K562 (cell line): Measurements from ENCODE around the gene ST6GALNAC6. TPM values are rescaled to one million over a fixed set of nuclear protein-coding genes. Genes with fewer than 3 reads are reported as not detected.

Experiments used
- ATAC-seq: fragments of 200-7000 bp; cut with Tn5 transposase; 3 replicates; pipeline ENCODE4 v1.9.1; 2020; ENCODE audit warnings: moderate library complexity
- BruUV-seq: library from RNA; stranded (reverse); fragments of 400-500 nt; replicated peaks from 2 replicates; lab custom pipeline; 2021; lab: Mats Ljungman, UMichigan
- CTCF ChIA-PET: fragments of 300-600 bp; formaldehyde crosslinking; extraction: SDS; loops from one replicate; lab custom pipeline; 2021; ENCODE audit warnings: low intra/inter-chr PET ratio; lab: Yijun Ruan, JAX
- POLR2A ChIA-PET: fragments of 300-600, 350-650 bp; sonication (Branson Sonifier 250); formaldehyde crosslinking; extraction: SDS; loops from one replicate; lab custom pipeline; 2021; ENCODE audit warnings: antibody characterized with exemption, inconsistent platforms; lab: Yijun Ruan, JAX
- DNase-seq, 4 experiments: peaks; one replicate each; pipeline versions ENCODE4 v3.0.0 to v3.0.0-alpha.2; 2011 to 2018; ENCODE audit warnings: low spot score in 3 of 4, mixed read lengths in 3 of 4; ENCODE audit errors: extremely low read depth in 1 of 4
- FAIRE-seq: peaks from 2 replicates; lab custom pipeline; 2011; peaks lifted over from hg19 to GRCh38; lab: Jason Lieb, UNC
- H2AFZ ChIP-seq: 2 replicates; pipeline ENCODE4 v1.6.0; 2011; ENCODE audit warnings: low read depth, low read length, control low read depth, inconsistent platforms
- H3K27ac ChIP-seq: fragments of 200-600 bp; 3 replicates; pipeline ENCODE4 v1.8.0; 2011; ENCODE audit warnings: low read depth, mild to moderate bottlenecking, control low read depth, inconsistent platforms, low read length, moderate library complexity, mixed read lengths; ENCODE audit errors: extremely low read depth
- H3K27me3 ChIP-seq, 2 experiments: fragments of 300-600 bp in 1 of 2; 2 replicates in 1 of 2; 3 replicates in 1 of 2; pipeline versions ENCODE4 v1.6.0 to v1.8.0; 2011; ENCODE audit warnings: inconsistent platforms in 2 of 2, low read length in 2 of 2, mild to moderate bottlenecking in 1 of 2, mixed read lengths in 1 of 2, moderate library complexity in 1 of 2; ENCODE audit not compliant: control insufficient read depth in 2 of 2, insufficient read depth in 2 of 2
- H3K36me3 ChIP-seq: fragments of 300-600 bp; 3 replicates; pipeline ENCODE4 v1.8.0; 2011; ENCODE audit warnings: mild to moderate bottlenecking, low read length, inconsistent platforms; ENCODE audit not compliant: control insufficient read depth, insufficient read depth
- H3K4me1 ChIP-seq, 2 experiments: fragments of 200-600 bp in 1 of 2; replicated peaks in 1 of 2; 2 replicates in 1 of 2; 3 replicates in 1 of 2; pipeline versions ENCODE4 v1.5.1 to v1.8.0; 2011; ENCODE audit warnings: inconsistent platforms in 2 of 2, low read length in 2 of 2, mild to moderate bottlenecking in 1 of 2, mixed read lengths in 1 of 2, moderate library complexity in 1 of 2; ENCODE audit not compliant: control insufficient read depth in 2 of 2, insufficient read depth in 2 of 2
- H3K4me2 ChIP-seq: 2 replicates; pipeline ENCODE4 v1.6.1; 2011; ENCODE audit warnings: low read length, control low read depth, inconsistent platforms, mixed read lengths; ENCODE audit not compliant: insufficient read depth
- H3K4me3 ChIP-seq: fragments of 200-600 bp; sonication (generic), shearing (Covaris generic); 2 replicates; pipeline ENCODE4 v1.5.1; 2016; ENCODE audit warnings: control low read depth, inconsistent platforms
- H3K79me2 ChIP-seq: fragments of 200-600 bp; 3 replicates; pipeline ENCODE4 v1.8.0; 2011; ENCODE audit warnings: low read length, inconsistent platforms; ENCODE audit not compliant: control insufficient read depth, insufficient read depth
- H3K9ac ChIP-seq, 2 experiments: 2 replicates each; pipeline versions ENCODE4 v1.6.0 to v1.6.1; 2011; ENCODE audit warnings: low read depth in 2 of 2, low read length in 2 of 2, control low read depth in 1 of 2, inconsistent platforms in 1 of 2, mild to moderate bottlenecking in 1 of 2, mixed read lengths in 1 of 2; ENCODE audit not compliant: insufficient read depth in 1 of 2
- H3K9me1 ChIP-seq: one replicate; pipeline ENCODE4 v1.6.0; 2011; ENCODE audit warnings: inconsistent platforms, mild to moderate bottlenecking, low read length, moderate library complexity; ENCODE audit not compliant: control insufficient read depth, insufficient read depth
- H3K9me3 ChIP-seq: replicated peaks from 2 replicates; pipeline ENCODE4 v1.5.1; 2011; ENCODE audit warnings: low read depth, low read length, inconsistent platforms; ENCODE audit not compliant: control insufficient read depth, insufficient read depth
- H4K20me1 ChIP-seq: replicated peaks from 2 replicates; pipeline ENCODE4 v1.6.1; 2011; ENCODE audit warnings: low read length, inconsistent platforms, mixed read lengths; ENCODE audit not compliant: control insufficient read depth, insufficient read depth
- ARID1B ChIP-seq: fragments of 450-650 bp; IDR thresholded peaks from 2 replicates; pipeline ENCODE4 v1.6.1; 2016; ENCODE audit warnings: antibody characterized with exemption, mild to moderate bottlenecking, inconsistent platforms
- BRD9 ChIP-seq: fragments of 450-650 bp; IDR thresholded peaks from 2 replicates; pipeline ENCODE4 v1.6.1; 2018; ENCODE audit warnings: low read depth; ENCODE audit not compliant: partially characterized antibody
- CTCF ChIP-seq, 3 experiments: IDR thresholded peaks in 2 of 3; conservative IDR thresholded peaks in 1 of 3; 2 replicates each; pipeline ENCODE4 v1.5.1; 2011 to 2012; ENCODE audit warnings: low read length in 3 of 3, mild to moderate bottlenecking in 3 of 3, control low read depth in 2 of 3, improper control_type of control experiment in 1 of 3, inconsistent platforms in 1 of 3, low read depth in 1 of 3, mixed read lengths in 1 of 3, moderate library complexity in 1 of 3; ENCODE audit not compliant: insufficient read depth in 2 of 3
- EGR1 ChIP-seq: fragments of 450-650 bp; conservative IDR thresholded peaks from 2 replicates; pipeline ENCODE4 v1.6.1; 2017; ENCODE audit warnings: mild to moderate bottlenecking
- HOMEZ ChIP-seq: fragments of 250-450 bp; sonication (Bioruptor Pico); IDR thresholded peaks from 2 replicates; pipeline ENCODE4 v1.4.0; 2020; ENCODE audit warnings: mild to moderate bottlenecking, moderate library complexity
- KDM2B ChIP-seq: fragments of 250-450 bp; sonication (Bioruptor Pico); IDR thresholded peaks from 2 replicates; pipeline ENCODE4 v1.8.0; 2021; ENCODE audit warnings: mild to moderate bottlenecking, moderate library complexity
- PYGO2 ChIP-seq: fragments of 450-650 bp; IDR thresholded peaks from 2 replicates; pipeline ENCODE4 v1.6.1; 2016; ENCODE audit warnings: mild to moderate bottlenecking, missing genetic modification characterization, moderate library complexity, missing compliant biosample characterization
- RB1 ChIP-seq: fragments of 450-650 bp; IDR thresholded peaks from 2 replicates; pipeline ENCODE4 v1.6.1; 2017; ENCODE audit warnings: low read depth, mild to moderate bottlenecking
- SNIP1 ChIP-seq: fragments of 450-650 bp; IDR thresholded peaks from 2 replicates; pipeline ENCODE4 v1.7.1; 2017; ENCODE audit warnings: low read depth, mild to moderate bottlenecking
- TAF7 ChIP-seq: fragments of 450-650 bp; IDR thresholded peaks from 2 replicates; pipeline ENCODE4 v1.6.1; 2016; ENCODE audit warnings: missing genetic modification characterization, missing compliant biosample characterization
- TCF3 ChIP-seq: sonication (generic); formaldehyde crosslinking; IDR thresholded peaks from 2 replicates; pipeline ENCODE4 v1.4.0; 2020; ENCODE audit warnings: mild to moderate bottlenecking, missing genetic modification reagents
- U2AF2 ChIP-seq: fragments of 200-400 bp; formaldehyde crosslinking; optimal IDR thresholded peaks from 2 replicates; pipeline ENCODE3; 2017; ENCODE audit warnings: low read depth, mild to moderate bottlenecking, low read length
- ZBTB7A ChIP-seq: IDR thresholded peaks from 2 replicates; pipeline ENCODE4 v1.6.1; 2011; ENCODE audit warnings: low read depth, mild to moderate bottlenecking, low read length, moderate library complexity, borderline replicate concordance; ENCODE audit not compliant: control insufficient read depth
- ZNF347 ChIP-seq: fragments of 450-650 bp; formaldehyde crosslinking; IDR thresholded peaks from 2 replicates; pipeline ENCODE4 v1.4.0; 2020; ENCODE audit warnings: low read depth, mild to moderate bottlenecking, moderate library complexity
- ZNF384 ChIP-seq: IDR thresholded peaks from 2 replicates; pipeline ENCODE4 v1.6.1; 2012; ENCODE audit warnings: low read depth, low read length, improper control_type of control experiment
- ZNF436 ChIP-seq: fragments of 250-450, 450-650 bp; sonication (Bioruptor Pico); formaldehyde crosslinking; IDR thresholded peaks from 2 replicates; pipeline ENCODE4 v1.7.0; 2020; ENCODE audit warnings: mild to moderate bottlenecking
- ZNF444 ChIP-seq: fragments of 250-450 bp; sonication (Bioruptor Pico); IDR thresholded peaks from 2 replicates; pipeline ENCODE4 v1.4.0; 2020; ENCODE audit warnings: mild to moderate bottlenecking, moderate library complexity
- WGBS: fragments of 100-300 bp; shearing (Covaris generic); methylation state at CpG from one replicate; pipeline ENCODE4 v1.1.6; 2016; ENCODE audit warnings: low coverage, mixed read lengths; ENCODE audit not compliant: insufficient coverage; ENCODE audit errors: missing lambda C conversion rate; 5-methylcytosine and 5-hydroxymethylcytosine counted together
- in situ Hi-C: fragments of 300-500 bp; cut with MboI; formaldehyde crosslinking; loops from 4 replicates; pipeline ENCODE4 v1.15.0; 2018; ENCODE audit warnings: inconsistent platforms, mixed read lengths
- intact Hi-C: fragments of 100-400 bp; cut with micrococcal nuclease; formaldehyde crosslinking; loops from 2 replicates; pipeline ENCODE4 v1.14.2; 2022
- polyA plus RNA-seq, 8 experiments: library from polyadenylated mRNA; depleted of rRNA in 4 of 8; stranded (reverse) in 5 of 8; unstranded in 3 of 8; fragments of >200 nt; fragmentation: Nextera tagmentation in 2 of 8; fragmentation: Illumina TruSeq in 1 of 8; extraction: Ambion mirVana in 2 of 8; extraction: Trizol in 1 of 8; gene quantifications; 2 replicates each; pipeline versions ENCODE4 v1.2.1 to v1.2.3, GENCODE V29; 2011 to 2014; ENCODE audit warnings: inconsistent platforms in 1 of 8, missing spikeins in 1 of 8
- total RNA-seq, 7 experiments: library from RNA; depleted of rRNA in 6 of 7; stranded (reverse); fragments of >200 nt in 6 of 7; fragmentation: Illumina TruSeq in 2 of 7; extraction: Trizol in 2 of 7; gene quantifications; 2 replicates each; pipeline versions ENCODE4 v1.2.1 to v1.2.3, GENCODE V29; 2011 to 2021; ENCODE audit warnings: low replicate concordance in 1 of 7

The ST6GALNAC6 gene
- total and polyA plus RNA-seq, 9 of the 15 experiments (the other 6 are each of a cell fraction or from before 2014, with no cell fraction given): 0.13 to 23.0 (median 14.5) TPM

- Histone ChIP-seq H3K4me1 (peaks cover 51 to 79% of the 10 kb centered on the region in 2 experiments), H3K27me3 (no peaks in the 10 kb centered on the region), H3K4me2 (peak overlapping the region; percentile 47), H3K9ac (peak overlapping the region; percentile 67 to 85), H3K4me3 (no peak overlapping the region), H3K36me3 (peaks cover 30% of the 10 kb centered on the region; the same call in 2 of the 3 replicates), H4K20me1 (peaks cover 11% of the 10 kb centered on the region; the same call in 1 of the 2 replicates), H3K79me2 (peaks cover 18% of the 10 kb centered on the region), H3K9me3 (no peaks in the 10 kb centered on the region), H3K9me1 (peaks cover 6% of the 10 kb centered on the region), H2AFZ (peak overlapping the region; percentile 86), H3K27ac (peak overlapping the region; percentile 81)
- peak; percentile 2 for ATAC-seq
- intact Hi-C loops (no loop called here), in situ Hi-C loops (no loop called here)
- peak; percentile 40 for FAIRE-seq
- peak in 3 of 4 experiments; percentile 43 to 58 (median 44) for DNase-seq
- CTCF ChIA-PET: interaction anchor here (3.9 kb wide), 1 partner anchor 176 kb away, joined by 57 read pairs; no protein-coding TSS in a partner anchor
- WGBS: 25% methylated on average over 18 of the region's 18 CpGs
- no TSS peak for BruUV-seq
- POLR2A ChIA-PET: interaction anchor here (0.6 to 2.1 kb wide), 6 partner anchors 9 to 220 kb away, joined by 3 to 10 read pairs (median 4); no protein-coding TSS in a partner anchor
- TF ChIP-seq CTCF (IDR thresholded peaks at IDR 0.05 in 2 of 3, conservative IDR thresholded peaks at IDR 0.05 in 1 of 3; ENCODE audit: insufficient read depth in 2 of 3, low read depth in 1 of 3, low read length in 3 of 3) (peak in 2 of 3 experiments; percentile 7 to 44; a peak in 3 of 6 replicates), KDM2B (CRISPR knock-in tag) (no peak), HOMEZ (CRISPR knock-in tag) (no peak), PYGO2 (tag) (no peak), ZNF436 (no peak), RB1 (no peak), ZBTB7A (peak; percentile 86; the same call in 1 of the 2 replicates), SNIP1 (no peak), ZNF347 (CRISPR knock-in tag) (no peak), TCF3 (CRISPR knock-in tag) (peak; percentile 23; the same call in 1 of the 2 replicates), ZNF384 (no peak), U2AF2 (no peak), TAF7 (no peak), ARID1B (no peak), BRD9 (no peak), ZNF444 (CRISPR knock-in tag) (no peak), EGR1 (peak; percentile 68)
Observed at GRCh38 chr9:127941062-127941960, 41.9 kb upstream of the ST6GALNAC6 start.
